Pancreas (tissue), 10 donors: ENCODE data around the gene DCC. TPM values are rescaled to one million over a fixed set of nuclear protein-coding genes. Genes with fewer than 3 reads are reported as not detected.

Source experiments
- ATAC-seq, 4 donors: fragments of 200-7000 bp; cut with Tn5 transposase; one replicate each; pipeline versions ENCODE4 v1.8.0 to v1.9.1; 2020; ENCODE audit warnings: mild to moderate bottlenecking in 4 of 4, moderate library complexity in 4 of 4
- DNase-seq, 6 donors: peaks; one replicate each; pipeline ENCODE4 v3.0.0-alpha.2; 2020
- FAIRE-seq: peaks from 2 replicates; lab custom pipeline; 2012; peaks lifted over from hg19 to GRCh38; lab: Jason Lieb, UNC
- H3K27ac ChIP-seq, 4 donors: fragments of 200-600 bp; sonication (generic); 1 replicate in 3 of 4; 2 replicates in 1 of 4; pipeline versions ENCODE4 v1.5.0 to v1.8.0; 2020
- H3K27me3 ChIP-seq, 4 donors: fragments of 200-600 bp; one replicate each; pipeline ENCODE4 v1.8.0; 2021
- H3K36me3 ChIP-seq, 3 donors: fragments of 200-600 bp; sonication (generic) in 1 of 3; one replicate each; pipeline versions ENCODE4 v1.5.0 to v1.8.0; 2020 to 2021
- H3K4me1 ChIP-seq, 3 donors: fragments of 200-600 bp; one replicate each; pipeline ENCODE4 v1.8.0; 2021
- H3K4me3 ChIP-seq, 4 donors: fragments of 200-600 bp; sonication (generic) in 2 of 4; one replicate each; pipeline versions ENCODE4 v1.5.0 to v1.8.0; 2020 to 2021
- H3K9me3 ChIP-seq, 4 donors: fragments of 200-600 bp; one replicate each; pipeline ENCODE4 v1.8.0; 2021
- WGBS, 2 donors: extraction: QIAGEN DNeasy Blood & Tissue Kit; methylation state at CpG; one replicate each; pipeline ENCODE4 v1.1.7; 2013; 5-methylcytosine and 5-hydroxymethylcytosine counted together
- intact Hi-C, 3 donors: fragments of 100-400 bp; cut with DNase I; formaldehyde crosslinking; loops; one replicate each; pipeline versions ENCODE4 v1.11.1 to v1.14.2; 2022
- polyA plus RNA-seq, 2 donors: library from polyadenylated mRNA; stranded (reverse); fragments of 200-250 nt; gene quantifications; one replicate each; pipeline ENCODE4 v1.2.3, GENCODE V29; 2013
- total RNA-seq, 6 donors: library from RNA; stranded (reverse); fragmentation: NEBNext Ultra II Directional in 4 of 6; extraction: Animal tissue kit (Norgen Biotek cat#: 25700) in 4 of 6; gene quantifications; one replicate each; pipeline versions ENCODE4 v1.2.1 to v1.2.4, GENCODE V29; 2021 to 2023
- TF ChIP-seq, protein P1 (sequence below), 4 donors: fragments of 200-600 bp; sonication (generic) in 3 of 4; IDR thresholded peaks; one replicate each; pipeline versions ENCODE4 v1.5.0 to v1.8.0; 2021; ENCODE audit warnings: antibody characterized with exemption in 4 of 4
- donor health status: healthy with polysubstance abuse.
- donor health status: DM: no; HTN: no; CAD: no; lungs with moderate emphysema.
- donor health status: DM: no; HTN: no; CAD: no.
- donor health status: control.
- donor health status: control.
- donor health status: Bipolar disorder and iron deficiency.
- donor health status: DM: yes; HTN: yes; CAD: no.
- donor health status: DM: no; HTN: no; CAD: no.
- donor health status: DM: no; HTN: no; CAD: no.
- donor health status: DM: yes; HTN: yes; CAD: no.

The DCC gene
- total and polyA plus RNA-seq, 8 donors = 0.18 to 0.44 (median 0.28) TPM; not detected in 1

GRCh38 chr18:52344881-52345280 is 4.9 kb downstream of the DCC start:
- intact Hi-C loops = no loop called here
- FAIRE-seq = no peak

DNA sequence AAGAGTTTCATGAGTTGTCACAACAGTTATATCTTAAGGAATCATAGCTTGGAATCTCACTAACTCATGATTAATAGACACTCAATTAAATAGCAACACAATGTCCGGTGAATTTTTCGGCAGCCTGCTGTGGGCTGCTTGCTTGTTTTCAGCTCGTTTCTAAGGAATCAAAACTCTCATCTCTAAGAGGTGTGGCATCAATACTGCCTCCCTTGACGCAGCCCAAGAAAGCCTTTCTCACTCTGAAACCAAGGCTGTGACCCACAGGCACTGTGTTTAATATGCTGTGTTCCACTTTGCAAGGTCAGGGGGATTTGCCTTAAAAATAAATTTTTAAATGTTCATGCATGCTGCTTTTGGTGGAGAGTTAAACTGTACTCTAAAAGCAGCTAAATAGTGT is 5.4 kb downstream of the DCC start:
- Histone ChIP-seq H3K9me3 (no peaks in the 10 kb centered on the region), H3K27me3 (peaks cover 0 to 10% (median 0%) of the 10 kb centered on the region in 4 donors), H3K4me1 (no peaks in the 10 kb centered on the region), H3K36me3 (no peaks in the 10 kb centered on the region), H3K4me3 (no peak overlapping the region), H3K27ac (no peak overlapping the region)
- ATAC-seq (no peak), DNase-seq (no peak), FAIRE-seq (no peak)
- WGBS, 2 donors = 61 to 70% methylated on average over 4 of the region's 4 CpGs
- TF ChIP-seq, protein P1, sequence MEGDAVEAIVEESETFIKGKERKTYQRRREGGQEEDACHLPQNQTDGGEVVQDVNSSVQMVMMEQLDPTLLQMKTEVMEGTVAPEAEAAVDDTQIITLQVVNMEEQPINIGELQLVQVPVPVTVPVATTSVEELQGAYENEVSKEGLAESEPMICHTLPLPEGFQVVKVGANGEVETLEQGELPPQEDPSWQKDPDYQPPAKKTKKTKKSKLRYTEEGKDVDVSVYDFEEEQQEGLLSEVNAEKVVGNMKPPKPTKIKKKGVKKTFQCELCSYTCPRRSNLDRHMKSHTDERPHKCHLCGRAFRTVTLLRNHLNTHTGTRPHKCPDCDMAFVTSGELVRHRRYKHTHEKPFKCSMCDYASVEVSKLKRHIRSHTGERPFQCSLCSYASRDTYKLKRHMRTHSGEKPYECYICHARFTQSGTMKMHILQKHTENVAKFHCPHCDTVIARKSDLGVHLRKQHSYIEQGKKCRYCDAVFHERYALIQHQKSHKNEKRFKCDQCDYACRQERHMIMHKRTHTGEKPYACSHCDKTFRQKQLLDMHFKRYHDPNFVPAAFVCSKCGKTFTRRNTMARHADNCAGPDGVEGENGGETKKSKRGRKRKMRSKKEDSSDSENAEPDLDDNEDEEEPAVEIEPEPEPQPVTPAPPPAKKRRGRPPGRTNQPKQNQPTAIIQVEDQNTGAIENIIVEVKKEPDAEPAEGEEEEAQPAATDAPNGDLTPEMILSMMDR (IDR thresholded peaks at IDR 0.05) = no peak
- intact Hi-C loops = no loop called here

More at GRCh38 chr18:52344881-52345280, 4.9 kb downstream of the DCC start:
- Histone ChIP-seq H3K27ac (no peak overlapping the region), H3K9me3 (no peaks in the 10 kb centered on the region), H3K36me3 (no peaks in the 10 kb centered on the region), H3K4me3 (no peak overlapping the region), H3K27me3 (peaks cover 0 to 11% (median 0%) of the 10 kb centered on the region in 4 donors), H3K4me1 (no peaks in the 10 kb centered on the region)
- no peak for DNase-seq
- no peak for ATAC-seq
- TF ChIP-seq, protein P1 (IDR thresholded peaks at IDR 0.05) = no peak

GRCh38 chr18:52348209-52348608 is 8.2 kb downstream of the DCC start:
- Histone ChIP-seq H3K27me3 (no peaks in the 10 kb centered on the region), H3K9me3 (no peaks in the 10 kb centered on the region), H3K36me3 (no peaks in the 10 kb centered on the region), H3K4me3 (no peak overlapping the region), H3K4me1 (no peaks in the 10 kb centered on the region), H3K27ac (no peak overlapping the region)
- DNase-seq (no peak), FAIRE-seq (no peak), ATAC-seq (no peak)
- intact Hi-C loops = no loop called here
- WGBS, 2 donors = 79 to 90% methylated on average over 3 of the region's 3 CpGs
- TF ChIP-seq, protein P1 (IDR thresholded peaks at IDR 0.05) = no peak

GRCh38 chr18:52349498-52349897 is 9.5 kb downstream of the DCC start:
- WGBS, 2 donors = 32 to 49% methylated on average over 2 of the region's 2 CpGs
- TF ChIP-seq, protein P1 (IDR thresholded peaks at IDR 0.05) = no peak
- FAIRE-seq (no peak), DNase-seq (no peak), ATAC-seq (no peak)
- H3K4me3 ChIP-seq = no peak overlapping the region
- no peak overlapping the region for H3K27ac ChIP-seq
- H3K27me3 ChIP-seq = no peaks in the 10 kb centered on the region
- no peaks in the 10 kb centered on the region for H3K4me1 ChIP-seq
- H3K9me3 ChIP-seq = no peaks in the 10 kb centered on the region
- H3K36me3 ChIP-seq = no peaks in the 10 kb centered on the region
- intact Hi-C loops = no loop called here

- FAIRE-seq = no peak
- H3K9me3 ChIP-seq = no peaks in the 10 kb centered on the region
- intact Hi-C loops = no loop called here
- no peak for DNase-seq
- 78 to 91% methylated on average over 3 of the region's 3 CpGs for WGBS, 2 donors
- no peaks in the 10 kb centered on the region for H3K27me3 ChIP-seq
- TF ChIP-seq, protein P1 (IDR thresholded peaks at IDR 0.05) = no peak
- no peaks in the 10 kb centered on the region for H3K4me1 ChIP-seq
- H3K27ac ChIP-seq = no peak overlapping the region
- no peaks in the 10 kb centered on the region for H3K36me3 ChIP-seq
- no peak for ATAC-seq
- no peak overlapping the region for H3K4me3 ChIP-seq
Observed at GRCh38 chr18:52352920-52353319, 12.9 kb downstream of the DCC start.
